ENCODE data around the gene AASS.
"Not testable (repeated sequence)": the region's sequence is repeated elsewhere in the genome, so short reads cannot be mapped to it uniquely, and the experiment has no call there.

The AASS gene

GRCh38 chr7:122143751-122144711 lies at the start of gene AASS:
Gene AASS, minus strand, starts transcription at chr7:122144249. Its CDS starts 10,523 bp downstream, at chr7:122133726.
- DNase-seq = peak; percentile 80

- DNase-seq = no peak
Observed at GRCh38 chr7:122188785-122189184, 44.7 kb upstream of the AASS start.

- DNase-seq = no peak
Observed at GRCh38 chr7:122183106-122183505, 39.1 kb upstream of the AASS start.

GRCh38 chr7:122182081-122182480 lies 38.0 kb upstream of the AASS start:
- no peak for DNase-seq

GRCh38 chr7:122172144-122172543 lies 28.1 kb upstream of the AASS start:
- not testable (repeated sequence) for DNase-seq

- no peak for DNase-seq
Observed at GRCh38 chr7:122166740-122167139, 22.7 kb upstream of the AASS start.

- DNase-seq = no peak
Observed at GRCh38 chr7:122166275-122166674, 22.2 kb upstream of the AASS start.

- DNase-seq = no peak
Observed at GRCh38 chr7:122161628-122162027, 17.6 kb upstream of the AASS start.

- no peak for DNase-seq
Observed at GRCh38 chr7:122155566-122155965, 11.5 kb upstream of the AASS start.

- no peak for DNase-seq
Observed at GRCh38 chr7:122148878-122149277, 4.8 kb upstream of the AASS start.

- no peak for DNase-seq
Observed at GRCh38 chr7:122148081-122148480, 4.0 kb upstream of the AASS start.

- DNase-seq = no peak
Observed at GRCh38 chr7:122145937-122146645, 2.0 kb upstream of the AASS start.

- DNase-seq = peak; percentile 4
Observed at GRCh38 chr7:122143376-122143750, 686 bp downstream of the AASS start.

- no peak for DNase-seq
Observed at GRCh38 chr7:122140918-122141317, 3.1 kb downstream of the AASS start.

- DNase-seq = no peak
Observed at GRCh38 chr7:122137251-122138077, 6.6 kb downstream of the AASS start.

GRCh38 chr7:122136639-122137245 lies 7.3 kb downstream of the AASS start:
- DNase-seq = no peak

GRCh38 chr7:122136078-122136477 lies 8.0 kb downstream of the AASS start:
- DNase-seq = no peak

- no peak for DNase-seq
Observed at GRCh38 chr7:122135275-122135674, 8.8 kb downstream of the AASS start.

GRCh38 chr7:122134793-122135192 lies 9.3 kb downstream of the AASS start:
- not testable (repeated sequence) for DNase-seq

GRCh38 chr7:122133477-122133876 lies 10.6 kb downstream of the AASS start:
- no peak for DNase-seq

- no peak for DNase-seq
Observed at GRCh38 chr7:122132341-122132740, 11.7 kb downstream of the AASS start.

GRCh38 chr7:122123746-122124145 lies 20.3 kb downstream of the AASS start:
- DNase-seq = no peak

GRCh38 chr7:122118757-122119156 lies 25.3 kb downstream of the AASS start:
- no peak for DNase-seq

Measured in stimulated activated CD4-positive, alpha-beta T cell treated with anti-CD3 and anti-CD28 coated beads, Interleukin-4, amount 100 ng/mL, for 1 hour (primary cell).